T1000 (cell line): ENCODE measurements around the gene GGT1.
"Not testable (repeated sequence)": the region's sequence is repeated elsewhere in the genome, so short reads cannot be mapped to it uniquely, and the experiment has no call there.

Source experiments
- DNase-seq: peaks from one replicate; lab custom pipeline; 2025; ENCODE audit warnings: mixed read lengths; lab: John Stamatoyannopoulos, UW

GGT1 gene

DNA sequence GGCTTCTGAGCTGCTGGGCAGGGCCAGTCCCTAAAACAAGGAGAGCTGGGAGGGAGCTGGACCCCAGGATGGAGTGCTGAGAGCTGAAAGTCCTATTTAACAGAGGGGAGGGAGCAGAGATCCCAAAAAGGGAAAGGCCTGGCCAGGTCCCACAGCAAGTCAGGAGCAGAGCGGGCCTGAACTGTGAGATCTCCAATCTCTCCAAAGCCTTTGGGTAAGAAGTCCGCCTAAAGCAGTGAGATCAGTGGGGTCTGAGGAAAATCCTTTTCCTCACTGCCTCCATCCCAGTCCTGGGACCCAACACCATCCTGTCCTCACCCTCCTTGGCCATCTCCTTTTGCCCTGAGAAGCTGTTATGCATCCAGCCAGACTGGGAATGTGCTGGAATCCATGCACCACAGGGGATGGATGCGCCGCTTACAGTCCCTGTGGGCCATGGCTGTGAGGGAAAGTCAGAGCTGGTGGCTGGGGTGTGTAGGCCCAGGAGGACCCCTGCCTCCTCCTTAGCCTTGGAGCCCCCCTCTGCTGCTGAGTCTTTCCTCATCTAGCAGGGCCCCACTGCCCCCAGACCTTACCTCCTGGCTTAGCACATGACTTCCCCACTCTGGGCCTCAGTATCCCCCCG is 18.7 kb upstream of the GGT1 start:
- no peak for DNase-seq

DNA sequence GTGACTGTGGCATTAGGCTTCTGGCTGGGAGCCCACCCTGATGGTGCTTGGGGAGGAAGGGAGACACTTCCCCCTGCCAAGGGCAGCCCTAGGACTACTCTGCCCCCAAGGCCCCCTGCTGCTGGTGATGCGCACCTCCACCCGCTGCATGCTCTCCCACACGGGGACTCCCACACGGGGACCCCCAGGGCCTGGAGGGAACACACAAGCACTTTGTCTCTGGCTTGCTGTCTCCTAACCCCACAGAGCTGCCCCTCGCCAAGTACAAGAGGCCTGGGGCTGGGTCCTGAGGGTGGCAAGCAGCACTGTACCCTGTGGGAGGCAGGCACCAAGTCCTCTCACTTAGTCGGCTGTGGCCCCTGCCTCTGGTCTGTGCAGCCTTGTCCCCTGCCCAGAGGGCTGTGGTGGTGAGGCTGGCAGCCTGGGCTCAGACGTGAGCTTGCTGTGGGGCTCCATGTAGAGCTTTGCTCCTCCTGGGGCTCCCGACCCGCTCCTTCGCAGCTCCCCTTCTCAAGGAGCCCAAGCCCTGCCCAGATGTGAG is 18.1 kb upstream of the GGT1 start:
- DNase-seq = no peak

DNA sequence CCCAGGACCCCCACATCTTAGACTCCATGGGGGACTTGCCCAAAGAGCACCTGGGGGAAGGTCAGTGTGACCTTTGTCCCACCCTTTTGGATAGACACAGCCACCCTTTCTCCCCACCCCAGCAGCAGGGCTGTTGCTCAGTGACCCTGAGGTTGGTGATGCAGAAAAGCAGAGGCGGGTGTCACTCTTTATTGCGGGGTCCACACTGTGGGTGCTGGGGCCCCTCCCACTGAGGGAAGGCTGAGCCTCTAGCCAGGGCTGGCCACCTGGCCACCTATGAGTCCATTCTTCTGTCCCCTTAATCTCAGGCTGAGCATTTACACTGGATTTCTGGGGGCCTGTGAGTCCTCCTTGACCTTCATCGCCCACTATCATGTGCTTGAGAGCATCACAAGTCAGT is 17.5 kb upstream of the GGT1 start:
- DNase-seq = no peak

GRCh38 chr22:24585927-24586546 is 17.0 kb upstream of the GGT1 start:
- no peak for DNase-seq

DNA sequence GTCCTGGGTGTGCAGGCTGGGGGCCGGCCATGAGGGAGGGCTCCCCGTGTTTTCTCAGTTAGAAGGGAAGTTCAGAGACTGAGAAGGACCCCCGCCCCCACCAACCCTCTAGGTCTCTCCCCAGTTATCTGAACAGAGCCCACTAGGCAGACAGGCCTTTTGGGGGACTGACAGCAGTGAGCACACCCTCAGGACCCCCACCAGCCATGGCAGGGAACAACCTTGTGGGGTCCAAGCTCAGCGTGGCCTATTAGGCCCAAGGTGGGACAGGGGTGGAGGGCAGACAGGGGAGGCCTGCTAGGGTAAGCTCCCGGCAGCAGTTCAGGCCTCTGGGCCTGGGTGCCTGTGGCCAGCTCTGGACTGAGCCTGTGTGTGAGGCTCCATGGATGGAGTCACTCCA is 15.7 kb upstream of the GGT1 start:
- DNase-seq = no peak

- DNase-seq = no peak
Observed at GRCh38 chr22:24587948-24588347, 15.0 kb upstream of the GGT1 start.

DNA sequence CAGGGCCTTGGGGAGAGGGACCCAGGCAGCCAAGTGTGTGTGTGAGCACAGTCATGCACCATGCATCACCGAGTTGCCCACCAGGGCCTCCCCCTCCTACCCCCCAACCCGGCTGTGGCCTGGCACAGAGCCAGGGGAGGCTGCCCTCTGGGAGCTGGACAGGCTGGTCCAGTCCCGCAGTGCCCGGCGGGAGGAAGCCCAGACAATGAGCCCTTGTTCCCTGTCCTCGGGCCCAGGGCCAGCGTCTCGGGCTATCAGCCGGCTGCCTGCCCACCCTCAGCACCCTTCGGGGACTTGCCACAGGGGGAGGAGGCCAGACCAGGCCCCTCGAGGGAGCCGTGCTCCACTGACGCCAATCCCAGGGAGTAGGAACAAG is 14.6 kb upstream of the GGT1 start:
- DNase-seq = no peak

GRCh38 chr22:24588757-24589481 is 14.1 kb upstream of the GGT1 start:
- DNase-seq = no peak

- DNase-seq = no peak
Observed at GRCh38 chr22:24589518-24590030, 13.4 kb upstream of the GGT1 start.

DNA sequence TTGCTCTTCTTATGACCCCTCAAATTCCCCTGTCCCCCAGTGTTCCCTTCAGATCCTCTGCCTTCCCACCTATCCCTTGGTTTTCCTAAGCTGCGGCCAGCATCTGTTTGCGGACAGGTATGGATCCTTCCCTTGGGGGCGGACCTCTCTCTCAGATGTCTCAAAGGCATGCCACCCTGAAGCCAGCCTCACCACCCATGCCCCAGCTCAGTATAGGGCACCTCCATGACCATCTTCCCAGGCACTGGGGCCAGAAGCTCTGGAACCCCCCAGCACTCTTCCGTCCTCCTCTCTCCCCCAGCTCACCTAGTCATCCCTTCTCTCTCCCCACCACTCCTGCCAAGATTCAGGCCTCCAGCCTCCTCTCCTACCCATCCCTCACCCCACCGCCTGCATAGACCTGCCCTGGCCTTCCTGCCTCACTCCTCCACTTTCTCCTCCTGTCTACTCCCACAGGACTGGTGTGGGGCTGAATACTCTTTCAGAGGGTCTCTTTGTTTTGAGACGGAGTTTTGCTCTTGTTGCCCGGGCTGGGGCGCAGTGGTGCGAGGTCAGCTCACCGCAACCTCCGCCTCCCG is 12.3 kb upstream of the GGT1 start:
- DNase-seq = no peak

GRCh38 chr22:24591286-24591830 is 11.6 kb upstream of the GGT1 start:
- no peak for DNase-seq

GRCh38 chr22:24592058-24592850 is 10.7 kb upstream of the GGT1 start:
- no peak for DNase-seq

DNA sequence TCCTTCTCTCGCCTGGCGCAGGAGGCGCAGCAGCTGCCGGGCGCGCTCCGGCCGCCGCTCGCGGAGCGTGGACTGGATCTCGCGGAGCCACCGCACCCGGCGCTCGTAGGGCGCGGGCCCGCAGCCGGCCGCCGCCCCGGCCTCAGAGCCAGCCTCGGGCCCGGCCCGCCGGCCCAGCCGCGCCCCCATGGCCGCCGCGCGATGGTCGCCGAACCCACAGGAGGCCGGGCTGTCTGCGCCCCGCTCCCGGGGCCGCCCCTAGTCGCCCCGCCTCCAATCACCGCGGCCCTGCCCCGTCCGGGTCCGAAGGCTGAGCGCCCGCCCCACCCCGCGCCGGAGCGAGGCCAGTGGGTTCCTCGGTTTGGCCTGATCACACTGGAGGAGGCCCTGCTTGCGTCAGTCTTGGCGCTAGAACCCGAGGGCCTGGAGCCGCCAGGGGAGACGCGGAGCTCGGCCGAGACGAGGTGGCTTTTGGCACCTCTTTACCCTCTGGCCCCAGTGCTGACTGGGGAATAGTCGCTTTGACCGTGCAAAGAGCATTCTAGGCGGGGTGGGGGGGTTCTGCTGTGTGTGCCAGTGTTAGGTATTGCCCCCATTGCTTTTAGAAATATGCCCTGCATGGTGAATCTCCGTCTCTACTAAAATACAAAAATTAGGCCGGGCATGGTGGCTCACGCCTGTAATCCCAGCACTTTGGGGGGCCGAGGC is 10.0 kb upstream of the GGT1 start, which contains the start of gene LRRC75B:
Gene LRRC75B (minus strand): TSS at position 223 of the 708 bp plus-strand sequence. CDS start 34 bp downstream, at position 189.
- peak; percentile 65 for DNase-seq

DNA sequence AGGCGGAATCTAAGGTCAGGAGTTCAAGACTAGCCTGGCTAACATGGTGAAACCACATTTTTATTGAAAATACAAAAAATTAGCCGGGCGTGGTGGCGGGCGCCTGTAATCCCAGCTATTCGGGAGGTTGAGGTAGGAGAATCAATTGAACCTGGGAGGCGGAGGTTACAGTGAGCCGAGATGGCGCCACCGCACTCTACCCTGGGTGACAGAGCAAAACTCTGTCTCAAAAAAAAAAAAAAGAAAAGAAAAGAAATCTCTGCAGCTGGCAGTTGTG is 9.5 kb upstream of the GGT1 start:
- not testable (repeated sequence) for DNase-seq

DNA sequence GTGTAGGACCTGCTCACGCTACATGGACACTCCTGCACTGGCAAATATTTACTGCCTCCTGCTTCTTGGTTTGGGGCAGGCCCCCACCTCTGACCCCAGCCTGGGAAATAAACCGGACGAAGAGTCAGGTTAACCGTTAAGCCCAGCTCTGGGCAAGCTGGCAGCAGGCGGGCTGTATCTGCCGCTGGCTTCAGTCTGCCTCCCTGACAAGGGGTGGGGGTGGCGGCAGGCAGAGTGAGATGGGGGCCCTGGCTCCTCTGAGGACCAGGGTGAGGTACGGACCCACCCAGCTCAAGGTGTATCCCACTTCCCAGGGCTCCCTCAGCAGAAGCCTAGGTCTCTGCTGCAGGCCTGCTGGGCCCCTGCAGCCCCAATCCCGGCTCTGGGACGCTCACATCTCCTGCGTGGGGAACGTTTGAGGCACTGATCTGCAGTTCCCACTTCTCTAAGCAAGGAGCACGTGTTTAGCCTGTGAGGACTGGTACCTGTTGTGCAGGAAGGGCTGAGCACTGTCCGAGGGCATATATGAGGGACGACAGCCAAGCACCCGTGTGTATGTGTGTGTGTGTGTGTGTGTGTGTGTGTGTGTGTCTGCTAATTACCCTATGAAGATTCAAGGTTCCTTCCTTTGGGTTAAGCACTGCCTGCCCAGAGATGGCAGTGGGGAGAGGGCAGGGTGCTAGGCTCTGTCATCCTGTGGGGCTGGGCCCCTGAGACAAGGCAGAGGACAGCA is 9.0 kb upstream of the GGT1 start:
- no peak for DNase-seq

DNA sequence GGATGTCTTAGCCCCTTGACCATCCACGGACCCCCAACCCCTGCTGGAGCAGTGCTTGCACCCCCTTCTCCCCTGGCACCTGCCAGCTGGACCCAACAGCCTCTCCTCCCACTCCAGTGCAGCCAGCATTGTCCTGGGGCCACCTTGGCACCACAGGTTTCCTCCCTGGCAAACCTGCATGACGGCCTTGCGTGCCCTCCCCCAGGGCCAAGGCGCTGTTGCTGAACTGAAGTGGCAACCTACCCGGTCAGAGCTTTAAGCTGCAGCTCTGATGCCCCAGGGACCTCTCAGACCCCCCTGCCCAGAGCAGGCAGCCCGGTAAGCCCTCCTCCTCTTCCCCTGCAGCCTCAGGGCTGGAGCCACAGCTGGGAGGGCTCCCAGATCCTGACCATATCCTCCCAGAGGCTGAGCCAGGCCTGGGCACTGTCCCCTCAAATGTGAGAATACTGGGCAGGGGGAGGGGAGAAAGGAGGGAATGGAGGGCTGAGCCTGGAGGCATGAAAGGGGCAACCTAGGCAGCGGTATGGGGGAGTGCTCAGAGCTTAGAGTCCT is 8.3 kb upstream of the GGT1 start:
- DNase-seq = no peak

DNA sequence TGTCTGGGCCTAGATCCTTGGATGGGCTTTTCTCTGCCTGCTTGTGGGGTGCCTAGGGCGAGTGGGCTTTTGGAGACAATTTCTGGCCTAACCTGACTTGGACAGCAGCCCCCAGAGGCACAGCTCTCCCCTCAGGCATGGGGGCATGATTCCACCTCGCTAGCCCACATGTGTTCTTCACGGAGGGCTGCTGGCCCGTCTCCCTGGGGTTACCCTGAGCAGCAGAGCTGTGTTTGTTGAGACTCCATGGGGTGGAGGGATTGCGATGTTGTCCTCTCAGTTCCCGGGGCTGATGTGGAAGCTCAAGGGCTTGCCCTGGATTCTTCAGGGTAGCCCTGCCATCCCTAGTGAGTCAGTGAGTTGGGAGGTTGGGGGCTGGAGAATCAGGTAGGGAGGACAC is 7.8 kb upstream of the GGT1 start:
- DNase-seq = no peak

GRCh38 chr22:24595863-24596262 is 7.1 kb upstream of the GGT1 start:
- no peak for DNase-seq

DNA sequence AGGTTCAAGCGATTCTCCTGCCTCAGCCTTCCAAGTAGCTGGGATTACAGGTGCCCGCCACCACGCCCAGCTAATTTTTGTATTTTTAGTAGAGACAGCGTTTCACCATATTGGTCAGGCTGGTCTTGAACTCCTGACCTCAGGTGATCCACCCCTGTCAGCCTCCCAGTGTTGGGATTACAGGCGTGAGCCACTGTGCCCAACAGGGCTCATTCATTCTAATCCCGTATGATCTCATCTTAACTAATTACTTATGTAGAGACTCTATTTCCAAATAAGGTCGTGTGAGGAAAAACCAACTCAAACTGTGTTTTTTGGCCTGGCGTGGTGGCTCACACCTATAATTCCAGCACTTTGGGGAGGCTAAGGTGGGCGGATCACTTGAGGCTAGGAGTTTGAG is 5.9 kb upstream of the GGT1 start:
- DNase-seq = not testable (repeated sequence)

- DNase-seq = no peak
Observed at GRCh38 chr22:24599514-24599913, 3.5 kb upstream of the GGT1 start.
